ENCODE measurements around the gene ERC2.

DNA sequence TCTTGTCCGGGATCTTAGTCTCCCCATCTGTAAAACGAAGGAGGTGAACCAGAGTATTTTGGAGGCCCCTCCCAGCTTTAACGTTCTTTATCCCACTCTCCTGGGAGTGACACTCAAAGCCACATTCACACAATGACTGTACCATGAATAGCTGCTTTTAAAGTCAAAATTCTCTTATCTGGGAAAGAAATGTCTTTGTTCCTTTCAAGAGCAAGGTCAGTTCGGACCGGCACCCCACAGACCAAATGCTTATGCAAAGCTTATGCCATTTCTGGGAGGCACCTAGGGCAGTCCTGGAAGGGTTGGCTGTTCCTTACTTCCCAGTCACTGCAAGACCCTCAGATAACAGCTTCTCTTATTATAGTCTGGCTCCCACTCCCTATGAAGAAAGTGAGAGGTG is 927.7 kb downstream of the ERC2 start:
- no peak for TF ChIP-seq POLR2AphosphoS5 (IDR thresholded peaks at IDR 0.05; ENCODE audit: insufficient read depth, low read depth, low read length)
- TF ChIP-seq, protein P1, sequence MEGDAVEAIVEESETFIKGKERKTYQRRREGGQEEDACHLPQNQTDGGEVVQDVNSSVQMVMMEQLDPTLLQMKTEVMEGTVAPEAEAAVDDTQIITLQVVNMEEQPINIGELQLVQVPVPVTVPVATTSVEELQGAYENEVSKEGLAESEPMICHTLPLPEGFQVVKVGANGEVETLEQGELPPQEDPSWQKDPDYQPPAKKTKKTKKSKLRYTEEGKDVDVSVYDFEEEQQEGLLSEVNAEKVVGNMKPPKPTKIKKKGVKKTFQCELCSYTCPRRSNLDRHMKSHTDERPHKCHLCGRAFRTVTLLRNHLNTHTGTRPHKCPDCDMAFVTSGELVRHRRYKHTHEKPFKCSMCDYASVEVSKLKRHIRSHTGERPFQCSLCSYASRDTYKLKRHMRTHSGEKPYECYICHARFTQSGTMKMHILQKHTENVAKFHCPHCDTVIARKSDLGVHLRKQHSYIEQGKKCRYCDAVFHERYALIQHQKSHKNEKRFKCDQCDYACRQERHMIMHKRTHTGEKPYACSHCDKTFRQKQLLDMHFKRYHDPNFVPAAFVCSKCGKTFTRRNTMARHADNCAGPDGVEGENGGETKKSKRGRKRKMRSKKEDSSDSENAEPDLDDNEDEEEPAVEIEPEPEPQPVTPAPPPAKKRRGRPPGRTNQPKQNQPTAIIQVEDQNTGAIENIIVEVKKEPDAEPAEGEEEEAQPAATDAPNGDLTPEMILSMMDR (IDR thresholded peaks at IDR 0.05; ENCODE audit: extremely low read depth in 1 of 2, insufficient read depth in 1 of 2, low read depth in 1 of 2, low read length in 2 of 2), result no peak
- no peak for TF ChIP-seq EZH2 (IDR thresholded peaks at IDR 0.05; ENCODE audit: borderline replicate concordance, low read depth, low read length, severe bottlenecking)
- TF ChIP-seq POLR2A (IDR thresholded peaks at IDR 0.05; ENCODE audit: low read depth, low read length), result no peak
- no peak for TF ChIP-seq FOS (IDR thresholded peaks at IDR 0.05; ENCODE audit: borderline replicate concordance, insufficient read depth, low read length)
- TF ChIP-seq, protein P2, sequence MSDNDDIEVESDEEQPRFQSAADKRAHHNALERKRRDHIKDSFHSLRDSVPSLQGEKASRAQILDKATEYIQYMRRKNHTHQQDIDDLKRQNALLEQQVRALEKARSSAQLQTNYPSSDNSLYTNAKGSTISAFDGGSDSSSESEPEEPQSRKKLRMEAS (IDR thresholded peaks at IDR 0.05; ENCODE audit: insufficient read depth, insufficient read length), result no peak
- no peak for TF ChIP-seq MYC (IDR thresholded peaks at IDR 0.05; ENCODE audit: low read depth, low read length)
- no peak for TF ChIP-seq JUN (IDR thresholded peaks at IDR 0.05; ENCODE audit: borderline replicate concordance, insufficient read depth, insufficient read length, low read depth)
